Activated CD8-positive, alpha-beta T cell treated with anti-CD3 and anti-CD28 coated beads, Interleukin-2, amount 10 ng/mL, durations not matched to agents 7 days and 5 days (primary cell): ENCODE data around the gene DMP1. TPM values are rescaled to one million over a fixed set of nuclear protein-coding genes. Genes with fewer than 3 reads are reported as not detected.
A peak's percentile ranks its signal among the peaks of the same experiment; 100 is the strongest.
"Not testable (repeated sequence)": the region's sequence is repeated elsewhere in the genome, so short reads cannot be mapped to it uniquely, and the experiment has no call there.

Source experiments
- ATAC-seq: fragments of 150-1000 bp; cut with Tn5 transposase; one replicate; pipeline ENCODE4 v1.10.0; 2021; ENCODE audit warnings: moderate library complexity
- CTCF ChIA-PET: fragments of 350-600 bp; sonication (Branson Sonifier 250); formaldehyde crosslinking; loops from one replicate; lab custom pipeline; 2021; ENCODE audit warnings: antibody characterized with exemption; lab: Charles Lee
- POLR2A ChIA-PET: fragments of 350-600 bp; sonication (Branson Sonifier 250); formaldehyde crosslinking; loops from one replicate; lab custom pipeline; 2021; ENCODE audit warnings: antibody characterized with exemption; lab: Charles Lee
- DNase-seq: peaks from one replicate; pipeline ENCODE4 v3.0.0-alpha.2; 2020
- H3K27ac Mint-ChIP-seq: one replicate; pipeline ENCODE4 v1.8.0; 2021; ENCODE audit warnings: mild to moderate bottlenecking, mixed read lengths
- H3K27me3 Mint-ChIP-seq: one replicate; pipeline ENCODE4 v1.8.0; 2021; ENCODE audit warnings: low read depth, mixed read lengths
- H3K36me3 Mint-ChIP-seq: one replicate; pipeline ENCODE4 v1.8.0; 2021; ENCODE audit warnings: low read depth, mixed read lengths
- H3K4me1 Mint-ChIP-seq: one replicate; pipeline ENCODE4 v1.8.0; 2021; ENCODE audit warnings: low read depth, mixed read lengths
- H3K4me3 Mint-ChIP-seq: one replicate; pipeline ENCODE4 v1.8.0; 2021; ENCODE audit warnings: mild to moderate bottlenecking, mixed read lengths
- H3K9me3 Mint-ChIP-seq: one replicate; pipeline ENCODE4 v1.8.0; 2022; ENCODE audit warnings: mixed read lengths; ENCODE audit not compliant: insufficient read depth
- total RNA-seq, 2 experiments: library from RNA; stranded (reverse); gene quantifications; one replicate each; pipeline ENCODE4 v1.2.3, GENCODE V29; 2021

Gene DMP1
- total RNA-seq, 2 experiments from 2014 or later = not detected

DNA sequence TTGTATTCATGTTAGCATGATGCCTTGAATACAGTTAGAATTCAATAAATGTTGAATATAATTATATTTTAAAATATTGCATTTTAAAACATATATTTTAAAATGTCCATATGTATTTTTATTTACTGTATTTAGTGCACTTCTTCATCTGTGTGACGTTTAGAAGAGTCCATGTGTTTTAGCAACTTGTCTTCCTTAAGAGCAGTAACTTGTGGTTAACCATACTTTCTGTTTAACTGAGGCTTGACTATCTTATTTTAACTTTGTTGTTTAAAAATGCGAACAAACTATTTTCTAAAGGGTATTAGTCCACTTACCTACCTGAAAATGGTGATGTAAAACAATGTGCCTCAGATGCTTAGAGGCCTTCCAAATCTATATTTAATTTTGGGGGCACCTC lies 858 bp downstream of the DMP1 start:
- ATAC-seq = no peak
- no peak for DNase-seq
- POLR2A ChIA-PET = no interaction called here
- CTCF ChIA-PET = no interaction called here
- Mint-ChIP-seq H3K4me3 (no peak overlapping the region), H3K27ac (no peak overlapping the region), H3K9me3 (no peaks in the 10 kb centered on the region), H3K4me1 (no peaks in the 10 kb centered on the region), H3K27me3 (peaks cover 4% of the 10 kb centered on the region), H3K36me3 (no peaks in the 10 kb centered on the region)

DNA sequence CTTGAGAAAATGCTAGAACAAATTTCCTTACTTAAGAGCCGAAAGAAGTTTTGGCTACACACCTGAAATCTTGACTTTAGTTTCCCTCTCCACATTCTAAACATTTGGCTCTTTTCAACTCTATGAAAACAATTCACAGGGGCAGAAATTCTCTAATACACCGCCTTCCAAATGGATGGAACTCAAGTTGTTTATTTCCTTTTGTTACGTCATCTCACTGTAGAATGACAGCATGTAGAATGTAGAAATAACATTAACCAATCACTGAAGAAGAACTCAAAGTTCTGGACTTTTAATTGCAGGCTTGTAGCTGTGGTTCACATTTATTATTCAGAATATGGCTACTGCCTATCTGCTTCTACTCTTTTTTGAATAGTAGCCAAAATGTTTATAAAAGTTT lies 1.9 kb downstream of the DMP1 start:
- Mint-ChIP-seq H3K4me3 (no peak overlapping the region), H3K27me3 (peaks cover 4% of the 10 kb centered on the region), H3K4me1 (no peaks in the 10 kb centered on the region), H3K9me3 (no peaks in the 10 kb centered on the region), H3K27ac (no peak overlapping the region), H3K36me3 (no peaks in the 10 kb centered on the region)
- CTCF ChIA-PET = no interaction called here
- no peak for ATAC-seq
- POLR2A ChIA-PET = no interaction called here
- no peak for DNase-seq

DNA sequence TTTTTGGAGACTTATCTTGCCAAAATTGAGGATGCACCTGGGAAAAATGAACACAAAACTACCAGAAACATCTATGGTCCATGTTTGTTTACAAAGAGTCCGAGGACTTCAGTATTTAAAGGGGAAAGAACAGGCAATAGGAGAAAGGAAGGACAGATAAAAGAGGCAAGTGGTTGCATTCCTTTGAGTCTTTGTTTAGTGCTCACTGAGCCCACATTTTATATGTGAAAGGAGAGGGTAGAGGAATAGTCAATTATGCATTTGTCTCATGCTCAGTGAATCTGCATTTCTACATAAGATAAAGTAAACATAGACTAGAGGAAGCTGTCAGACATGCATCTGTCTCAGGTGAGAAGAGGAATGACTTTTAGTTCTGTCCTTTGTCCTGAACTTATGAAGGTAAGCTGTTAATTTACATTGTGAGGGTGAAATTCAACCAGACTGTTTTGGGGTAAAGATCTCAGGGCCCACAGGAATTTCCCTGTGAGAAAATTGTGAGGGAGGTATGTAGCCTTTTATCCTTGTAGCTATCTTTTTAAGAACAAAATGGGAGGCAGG lies 4.5 kb downstream of the DMP1 start:
- H3K36me3 Mint-ChIP-seq = no peaks in the 10 kb centered on the region
- DNase-seq = no peak
- no peak overlapping the region for H3K27ac Mint-ChIP-seq
- H3K4me3 Mint-ChIP-seq = no peak overlapping the region
- no peaks in the 10 kb centered on the region for H3K9me3 Mint-ChIP-seq
- ATAC-seq = no peak
- H3K4me1 Mint-ChIP-seq = no peaks in the 10 kb centered on the region
- POLR2A ChIA-PET = no interaction called here
- CTCF ChIA-PET = no interaction called here
- H3K27me3 Mint-ChIP-seq = peaks cover 4% of the 10 kb centered on the region

DNA sequence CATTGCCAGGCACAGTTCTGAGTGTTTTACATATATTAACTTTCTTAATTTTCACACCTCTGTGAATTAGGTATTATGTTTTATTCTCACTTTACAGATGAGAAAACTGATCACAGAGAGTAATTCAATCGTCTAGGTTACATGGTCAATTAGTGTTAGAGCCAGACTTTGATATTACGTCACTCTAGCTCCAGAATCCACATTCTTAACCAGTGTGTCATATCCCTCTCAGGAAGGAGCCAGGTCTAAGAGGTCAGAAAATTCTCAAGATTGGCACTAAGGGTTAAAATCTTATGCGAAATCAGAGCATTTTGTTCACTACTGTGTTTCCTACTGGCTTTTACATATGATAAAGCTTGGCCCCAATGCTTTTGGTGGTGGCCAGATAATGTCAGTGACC lies 7.4 kb downstream of the DMP1 start:
- Mint-ChIP-seq H3K4me1 (no peaks in the 10 kb centered on the region), H3K4me3 (no peak overlapping the region), H3K27ac (no peak overlapping the region), H3K9me3 (no peaks in the 10 kb centered on the region), H3K36me3 (no peaks in the 10 kb centered on the region), H3K27me3 (peaks cover 4% of the 10 kb centered on the region)
- ATAC-seq (no peak), DNase-seq (no peak)
- POLR2A ChIA-PET = no interaction called here
- CTCF ChIA-PET = no interaction called here

DNA sequence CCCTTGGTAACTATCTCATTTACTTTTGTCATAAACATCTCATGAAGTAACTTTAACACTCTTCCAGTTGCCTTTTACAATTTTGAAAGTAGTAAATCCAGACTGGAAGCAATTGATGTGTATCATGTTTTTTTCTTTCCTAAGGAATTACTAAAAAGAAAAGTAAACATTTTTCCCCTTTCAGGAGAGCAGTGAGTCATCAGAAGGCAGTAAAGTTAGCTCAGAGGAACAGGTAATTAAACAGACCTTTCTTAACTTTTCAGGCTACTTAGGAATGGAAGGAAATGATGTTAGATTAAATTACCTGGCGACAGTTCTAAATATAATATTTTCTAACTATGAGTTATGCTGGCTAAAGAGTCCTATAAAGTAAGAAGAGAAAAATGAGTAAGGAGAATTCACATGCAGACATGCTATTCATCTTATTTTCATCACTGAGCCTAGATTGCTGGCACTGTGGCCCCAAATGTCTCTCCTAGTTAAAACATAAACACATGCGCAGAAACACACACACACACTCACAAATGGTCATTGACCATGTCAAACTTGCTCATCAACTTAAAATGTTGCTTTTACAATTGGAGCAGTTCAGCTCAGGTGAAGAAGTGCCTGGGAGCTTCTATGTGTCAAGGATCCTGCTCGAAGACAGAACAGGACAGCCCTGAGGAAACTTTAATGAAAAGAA lies 9.3 kb downstream of the DMP1 start:
- H3K36me3 Mint-ChIP-seq = no peaks in the 10 kb centered on the region
- H3K9me3 Mint-ChIP-seq = no peaks in the 10 kb centered on the region
- POLR2A ChIA-PET = no interaction called here
- CTCF ChIA-PET = no interaction called here
- H3K4me3 Mint-ChIP-seq = no peak overlapping the region
- H3K4me1 Mint-ChIP-seq = no peaks in the 10 kb centered on the region
- DNase-seq (no peak), ATAC-seq (no peak)
- H3K27ac Mint-ChIP-seq = no peak overlapping the region
- H3K27me3 Mint-ChIP-seq = peaks cover 4% of the 10 kb centered on the region

DNA sequence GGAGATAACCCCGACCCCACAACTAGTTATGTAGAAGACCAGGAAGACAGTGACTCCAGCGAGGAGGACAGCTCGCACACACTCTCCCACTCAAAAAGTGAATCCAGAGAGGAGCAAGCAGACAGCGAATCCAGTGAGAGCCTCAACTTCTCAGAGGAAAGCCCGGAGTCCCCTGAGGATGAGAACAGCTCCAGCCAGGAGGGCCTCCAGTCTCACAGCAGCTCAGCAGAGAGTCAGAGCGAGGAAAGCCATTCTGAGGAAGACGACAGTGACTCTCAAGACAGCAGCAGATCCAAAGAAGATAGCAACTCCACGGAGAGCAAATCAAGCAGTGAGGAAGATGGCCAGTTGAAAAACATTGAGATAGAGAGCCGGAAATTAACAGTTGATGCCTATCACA lies 12.8 kb downstream of the DMP1 start:
- ChIA-PET CTCF (no interaction called here), POLR2A (no interaction called here)
- Mint-ChIP-seq H3K9me3 (no peaks in the 10 kb centered on the region), H3K27me3 (peaks cover 7% of the 10 kb centered on the region), H3K4me1 (no peaks in the 10 kb centered on the region), H3K36me3 (no peaks in the 10 kb centered on the region), H3K27ac (no peak overlapping the region), H3K4me3 (no peak overlapping the region)
- DNase-seq (no peak), ATAC-seq (no peak)

DNA sequence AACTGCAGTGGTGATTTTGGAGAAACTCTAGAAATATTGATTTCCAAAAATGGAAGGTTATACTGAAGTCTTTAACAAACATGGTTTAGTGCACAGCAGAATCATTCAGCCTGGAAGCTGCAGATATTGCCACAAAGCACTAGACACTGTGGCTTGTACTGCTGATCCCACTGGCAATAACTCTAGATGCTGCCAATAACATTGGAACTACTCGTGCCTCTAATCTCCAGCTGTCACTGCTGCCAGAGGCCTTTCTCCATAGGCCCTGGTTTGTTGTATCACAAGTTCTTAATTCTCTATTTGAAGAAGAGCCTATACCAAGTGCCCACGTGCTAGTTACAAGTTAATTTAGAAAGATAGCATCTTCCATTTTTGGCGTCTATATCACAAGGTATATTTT lies 19.3 kb downstream of the DMP1 start:
- POLR2A ChIA-PET = no interaction called here
- ATAC-seq = no peak
- Mint-ChIP-seq H3K9me3 (peaks cover 4% of the 10 kb centered on the region), H3K4me1 (no peaks in the 10 kb centered on the region), H3K4me3 (no peak overlapping the region), H3K36me3 (no peaks in the 10 kb centered on the region), H3K27ac (no peak overlapping the region), H3K27me3 (peaks cover 3% of the 10 kb centered on the region)
- no peak for DNase-seq
- CTCF ChIA-PET = no interaction called here

DNA sequence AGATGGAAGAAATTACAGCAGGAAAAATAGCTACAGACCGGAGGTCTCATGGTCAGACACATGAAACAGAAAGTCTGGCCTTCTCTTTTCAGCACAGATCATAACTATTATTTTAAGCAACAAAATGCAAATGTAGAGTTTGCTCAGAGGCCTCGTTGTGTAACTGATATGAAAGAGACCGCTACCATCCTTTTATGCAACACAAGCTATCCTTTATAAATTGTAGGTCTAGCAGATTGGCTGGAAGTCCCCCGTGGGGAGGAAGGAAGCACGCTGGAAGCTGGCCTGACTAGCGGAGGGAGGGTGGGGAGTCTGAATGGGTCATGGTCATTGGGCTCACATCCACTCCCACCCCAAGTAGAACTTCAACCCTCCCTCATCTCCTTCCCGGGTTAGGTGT lies 27.7 kb downstream of the DMP1 start:
- H3K4me3 Mint-ChIP-seq = no peak overlapping the region
- ChIA-PET POLR2A (no interaction called here), CTCF (interaction anchor here (1.3 to 5.7 kb wide), 3 partner anchors 10 to 534 kb away, joined by 3 to 31 read pairs (median 3); no protein-coding TSS in a partner anchor)
- DNase-seq = no peak
- H3K27me3 Mint-ChIP-seq = no peaks in the 10 kb centered on the region
- H3K4me1 Mint-ChIP-seq = no peaks in the 10 kb centered on the region
- peaks cover 1% of the 10 kb centered on the region for H3K9me3 Mint-ChIP-seq
- H3K36me3 Mint-ChIP-seq = no peaks in the 10 kb centered on the region
- H3K27ac Mint-ChIP-seq = no peak overlapping the region
- ATAC-seq = no peak

DNA sequence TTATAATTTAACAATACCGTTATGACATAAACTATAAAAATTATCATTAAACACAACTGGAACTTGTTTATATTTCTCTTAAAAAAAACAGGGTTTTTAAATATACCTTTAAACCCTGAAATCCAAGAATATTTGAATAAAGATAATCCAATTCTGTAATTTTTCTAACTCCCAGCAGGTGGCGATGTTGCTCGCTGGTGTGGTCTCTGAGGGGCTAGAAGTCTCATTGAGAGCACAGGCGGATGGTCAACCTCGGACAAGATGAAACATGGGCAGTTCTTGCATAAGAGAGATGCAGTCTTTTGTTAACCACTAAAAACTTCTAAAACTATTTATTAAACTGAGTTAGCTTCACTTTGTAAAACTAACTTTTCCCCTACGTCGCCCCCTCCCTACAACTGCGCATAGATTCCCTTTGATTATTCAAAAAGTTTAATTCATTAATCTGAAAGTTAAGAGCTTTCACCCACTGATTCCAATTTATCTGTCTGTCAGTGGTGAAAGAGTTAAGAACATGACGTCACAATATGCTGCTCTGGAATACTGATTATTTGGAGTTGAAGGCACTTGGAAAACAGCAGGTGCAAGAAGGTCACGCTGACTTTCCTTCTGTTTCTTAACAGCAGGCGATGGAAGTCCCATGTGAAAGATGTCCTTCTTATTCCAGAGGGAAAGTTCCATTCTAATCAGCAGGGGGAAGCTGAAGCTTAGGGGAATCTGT lies 29.5 kb downstream of the DMP1 start:
- ChIA-PET CTCF (interaction anchor here (0.9 to 5.7 kb wide), 5 partner anchors 144 to 532 kb away, joined by 3 to 31 read pairs (median 4); no protein-coding TSS in a partner anchor), POLR2A (no interaction called here)
- ATAC-seq (no peak), DNase-seq (peak; percentile 50)
- Mint-ChIP-seq H3K4me3 (no peak overlapping the region), H3K9me3 (no peaks in the 10 kb centered on the region), H3K36me3 (no peaks in the 10 kb centered on the region), H3K27me3 (no peaks in the 10 kb centered on the region), H3K27ac (no peak overlapping the region), H3K4me1 (no peaks in the 10 kb centered on the region)

DNA sequence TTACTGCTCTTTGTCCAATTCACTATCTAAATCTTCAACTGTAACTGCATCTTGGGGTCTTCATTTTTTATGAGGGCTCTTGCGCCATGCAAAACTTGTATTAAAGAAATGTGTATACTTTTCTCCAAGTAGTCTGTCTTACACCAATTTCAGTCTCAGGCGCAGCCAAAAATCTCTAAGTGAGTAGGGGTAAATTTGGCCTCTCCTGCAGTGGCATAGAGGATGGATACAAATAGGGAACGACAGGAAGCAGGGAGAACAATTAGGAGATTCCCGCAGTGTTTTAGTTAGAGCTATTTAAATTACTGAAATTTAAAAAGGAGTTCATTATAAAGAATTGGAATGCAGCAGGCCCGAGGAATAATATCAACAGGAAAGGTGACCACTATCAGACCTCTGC lies 30.2 kb downstream of the DMP1 start:
- H3K36me3 Mint-ChIP-seq = no peaks in the 10 kb centered on the region
- ATAC-seq (no peak), DNase-seq (no peak)
- H3K9me3 Mint-ChIP-seq = no peaks in the 10 kb centered on the region
- no peak overlapping the region for H3K4me3 Mint-ChIP-seq
- no peaks in the 10 kb centered on the region for H3K27me3 Mint-ChIP-seq
- no peaks in the 10 kb centered on the region for H3K4me1 Mint-ChIP-seq
- CTCF ChIA-PET = interaction anchor here (0.9 to 5.7 kb wide), 5 partner anchors 143 to 531 kb away, joined by 3 to 31 read pairs (median 4); no protein-coding TSS in a partner anchor
- POLR2A ChIA-PET = no interaction called here
- no peak overlapping the region for H3K27ac Mint-ChIP-seq

DNA sequence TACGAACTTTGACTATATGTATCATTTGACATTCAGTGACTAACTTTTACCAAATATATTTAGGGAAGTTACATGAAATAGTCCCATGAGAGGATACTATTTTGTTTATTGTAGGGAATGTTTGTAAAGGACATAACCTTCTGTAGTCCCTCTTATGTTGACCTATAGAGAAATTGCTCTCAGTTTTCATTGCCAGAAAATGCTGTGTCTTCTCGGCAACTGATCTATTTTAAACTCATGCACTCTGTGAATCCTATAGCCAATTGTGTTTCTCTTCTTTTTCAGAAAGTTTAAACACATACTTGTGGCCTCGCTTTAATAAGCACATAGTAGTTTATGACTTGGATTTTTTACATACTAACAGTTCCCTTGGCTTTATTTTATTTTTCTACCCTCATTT lies 38.2 kb downstream of the DMP1 start:
- Mint-ChIP-seq H3K27ac (no peak overlapping the region), H3K4me3 (no peak overlapping the region), H3K9me3 (peaks cover 10% of the 10 kb centered on the region), H3K27me3 (no peaks in the 10 kb centered on the region), H3K4me1 (no peaks in the 10 kb centered on the region), H3K36me3 (no peaks in the 10 kb centered on the region)
- DNase-seq = no peak
- ATAC-seq = no peak
- POLR2A ChIA-PET = no interaction called here
- CTCF ChIA-PET = interaction anchor here (1.6 kb wide), 1 partner anchor 15 kb away, joined by 3 read pairs; no protein-coding TSS in a partner anchor

DNA sequence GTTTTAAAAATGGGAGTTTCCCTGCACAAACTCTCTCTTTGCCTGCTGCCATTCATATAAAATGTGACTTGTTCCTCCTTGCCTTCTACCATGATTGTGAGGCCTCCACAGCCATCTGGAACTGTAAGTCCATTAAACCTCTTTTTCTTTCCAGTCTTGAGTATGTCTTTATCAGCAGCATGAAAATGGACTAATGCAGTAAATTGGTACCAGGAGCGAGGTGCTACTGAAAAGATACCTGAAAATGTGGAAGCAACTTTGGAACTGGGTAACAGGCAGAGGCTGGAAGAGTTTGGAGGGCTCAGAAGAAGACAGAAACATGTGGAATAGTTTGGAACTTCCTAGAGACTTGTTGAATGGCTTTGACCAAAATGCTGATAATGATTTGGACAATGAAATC lies 40.9 kb downstream of the DMP1 start:
- ATAC-seq, CTCF ChIA-PET, DNase-seq, H3K27me3 Mint-ChIP-seq, H3K4me3 Mint-ChIP-seq, H3K27ac Mint-ChIP-seq, POLR2A ChIA-PET, H3K36me3 Mint-ChIP-seq, H3K4me1 Mint-ChIP-seq: not testable (repeated sequence)
- H3K9me3 Mint-ChIP-seq = peaks cover 10% of the 10 kb centered on the region
